ENCODE data around the gene PGM2.

PGM2 gene

GRCh38 chr4:37799941-37800554, 26.4 kb upstream of the PGM2 start:
- TF ChIP-seq CTCF (IDR thresholded peaks at IDR 0.05; ENCODE audit: low read depth, low read length, missing control alignments) = no peak
- no peak overlapping the region for H3K4me3 ChIP-seq (replicated peaks; ENCODE audit: low read depth, low read length)
- no peak for DNase-seq (ENCODE audit: extremely low read depth, low read depth)

- DNase-seq (ENCODE audit: extremely low read depth, low read depth) = peak; percentile 43
- no peak overlapping the region for H3K4me3 ChIP-seq (replicated peaks; ENCODE audit: low read depth, low read length)
- peak; percentile 60 for TF ChIP-seq CTCF (IDR thresholded peaks at IDR 0.05; ENCODE audit: low read depth, low read length, missing control alignments)
These were observed 24.3 kb upstream of the PGM2 start for GRCh38 chr4:37802068-37802666.

- TF ChIP-seq CTCF (IDR thresholded peaks at IDR 0.05; ENCODE audit: low read depth, low read length, missing control alignments) = peak; percentile 31
- peak; percentile 16 for DNase-seq (ENCODE audit: extremely low read depth, low read depth)
These were observed 23.0 kb upstream of the PGM2 start for GRCh38 chr4:37803348-37803973.

GRCh38 chr4:37805091-37805490, 21.4 kb upstream of the PGM2 start:
- no peak for TF ChIP-seq CTCF (IDR thresholded peaks at IDR 0.05; ENCODE audit: low read depth, low read length, missing control alignments)
- no peak for DNase-seq (ENCODE audit: extremely low read depth, low read depth)
- no peak overlapping the region for H3K4me3 ChIP-seq (replicated peaks; ENCODE audit: low read depth, low read length)

More at GRCh38 chr4:37803348-37803973, 23.0 kb upstream of the PGM2 start:
- no peak overlapping the region for H3K4me3 ChIP-seq (replicated peaks; ENCODE audit: low read depth, low read length)

- no peak for DNase-seq (ENCODE audit: extremely low read depth, low read depth)
- no peak for TF ChIP-seq CTCF (IDR thresholded peaks at IDR 0.05; ENCODE audit: low read depth, low read length, missing control alignments)
These were observed 13.8 kb upstream of the PGM2 start for GRCh38 chr4:37812713-37813112.

GRCh38 chr4:37815591-37815990, 10.9 kb upstream of the PGM2 start:
- no peak overlapping the region for H3K4me3 ChIP-seq (replicated peaks; ENCODE audit: low read depth, low read length)
- no peak for DNase-seq (ENCODE audit: extremely low read depth, low read depth)
- no peak for TF ChIP-seq CTCF (IDR thresholded peaks at IDR 0.05; ENCODE audit: low read depth, low read length, missing control alignments)

More at GRCh38 chr4:37812713-37813112, 13.8 kb upstream of the PGM2 start:
- H3K4me3 ChIP-seq (replicated peaks; ENCODE audit: low read depth, low read length) = no peak overlapping the region

Data from HFF-Myc (cell line).